HFFc6 (cell line): ENCODE results near the gene PFKP. TPM values are rescaled to one million over a fixed set of nuclear protein-coding genes. Genes with fewer than 3 reads are reported as not detected.

Source experiments
- DNase-seq: peaks from one replicate; pipeline ENCODE4 v3.0.0-alpha.2; 2018
- H3K27ac Mint-ChIP-seq: 2 replicates; pipeline ENCODE4 v1.8.0; 2020; ENCODE audit warnings: mild to moderate bottlenecking, mixed read lengths
- H3K27me3 Mint-ChIP-seq: 2 replicates; pipeline ENCODE4 v1.8.0; 2021; ENCODE audit warnings: mild to moderate bottlenecking, moderate library complexity, mixed read lengths; ENCODE audit not compliant: insufficient read depth
- H3K36me3 Mint-ChIP-seq: 2 replicates; pipeline ENCODE4 v1.8.0; 2021; ENCODE audit warnings: low read depth, mixed read lengths
- H3K4me1 Mint-ChIP-seq: 2 replicates; pipeline ENCODE4 v1.8.0; 2020; ENCODE audit warnings: low read depth, mixed read lengths
- H3K4me3 Mint-ChIP-seq: 2 replicates; pipeline ENCODE4 v1.8.0; 2020; ENCODE audit warnings: mild to moderate bottlenecking, moderate library complexity, mixed read lengths
- H3K9me3 Mint-ChIP-seq: 2 replicates; pipeline ENCODE4 v1.8.0; 2020; ENCODE audit warnings: mild to moderate bottlenecking, mixed read lengths
- total RNA-seq, 6 experiments: library from RNA; stranded (reverse); fragmentation: NEBNext Ultra II Directional; extraction: Animal tissue kit (Norgen Biotek cat#: 25700); gene quantifications; 2 replicates in 1 of 6; 3 replicates in 5 of 6; pipeline ENCODE4 v1.2.3, GENCODE V29; 2021
- TF ChIP-seq, protein P1 (sequence below): fragments of 200-600 bp; sonication (generic); IDR thresholded peaks from 2 replicates; pipeline ENCODE4 v1.5.0; 2021; ENCODE audit warnings: antibody characterized with exemption, mild to moderate bottlenecking

Gene PFKP
- total RNA-seq, 6 experiments from 2014 or later: 131 to 173 (median 161) TPM

DNA sequence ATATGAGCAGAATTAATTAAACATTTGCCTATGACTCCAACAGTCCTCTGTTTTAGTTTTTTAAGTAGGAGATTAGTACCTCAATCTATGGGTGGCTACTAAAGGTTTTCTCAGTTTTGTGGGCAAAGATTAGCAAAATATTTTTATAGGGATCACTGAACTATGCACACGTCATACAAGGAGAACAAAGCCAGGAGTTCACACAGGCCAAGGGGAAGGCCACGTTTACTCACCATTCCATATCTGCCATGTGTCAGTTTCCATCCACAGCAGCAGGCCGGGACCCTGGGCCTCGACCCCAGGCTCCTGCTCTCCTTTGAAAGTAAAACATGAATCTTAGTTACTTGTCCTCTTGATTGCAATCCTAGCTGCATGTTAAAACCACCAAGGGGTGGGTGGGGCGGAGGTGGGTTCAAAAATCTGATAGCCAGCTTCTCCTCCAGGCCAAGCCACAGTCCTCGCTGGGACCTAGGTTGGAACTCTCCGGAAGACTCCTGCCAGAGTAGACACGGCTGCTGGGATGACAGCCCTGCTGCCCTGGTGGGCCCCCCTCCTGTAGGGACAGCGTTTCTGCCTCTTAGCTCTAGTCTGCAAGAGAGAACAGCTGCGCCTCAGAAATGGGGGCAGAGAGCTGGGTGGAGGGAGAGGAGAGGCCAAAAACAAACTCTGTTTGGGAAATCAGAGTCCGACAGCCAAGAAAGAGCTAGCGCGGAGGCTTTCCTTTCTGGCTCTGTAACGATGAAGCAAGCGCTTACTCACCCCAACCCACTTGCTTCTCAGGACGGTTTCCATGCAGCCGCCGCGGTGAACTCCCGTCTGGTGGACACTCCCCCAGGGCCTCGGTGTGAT lies 69.6 kb downstream of the PFKP start:
- no peak overlapping the region for H3K27ac Mint-ChIP-seq
- H3K36me3 Mint-ChIP-seq: peaks cover 70% of the 10 kb centered on the region
- peaks cover 1% of the 10 kb centered on the region; the same call in 1 of the 2 replicates for H3K27me3 Mint-ChIP-seq
- TF ChIP-seq, protein P1, sequence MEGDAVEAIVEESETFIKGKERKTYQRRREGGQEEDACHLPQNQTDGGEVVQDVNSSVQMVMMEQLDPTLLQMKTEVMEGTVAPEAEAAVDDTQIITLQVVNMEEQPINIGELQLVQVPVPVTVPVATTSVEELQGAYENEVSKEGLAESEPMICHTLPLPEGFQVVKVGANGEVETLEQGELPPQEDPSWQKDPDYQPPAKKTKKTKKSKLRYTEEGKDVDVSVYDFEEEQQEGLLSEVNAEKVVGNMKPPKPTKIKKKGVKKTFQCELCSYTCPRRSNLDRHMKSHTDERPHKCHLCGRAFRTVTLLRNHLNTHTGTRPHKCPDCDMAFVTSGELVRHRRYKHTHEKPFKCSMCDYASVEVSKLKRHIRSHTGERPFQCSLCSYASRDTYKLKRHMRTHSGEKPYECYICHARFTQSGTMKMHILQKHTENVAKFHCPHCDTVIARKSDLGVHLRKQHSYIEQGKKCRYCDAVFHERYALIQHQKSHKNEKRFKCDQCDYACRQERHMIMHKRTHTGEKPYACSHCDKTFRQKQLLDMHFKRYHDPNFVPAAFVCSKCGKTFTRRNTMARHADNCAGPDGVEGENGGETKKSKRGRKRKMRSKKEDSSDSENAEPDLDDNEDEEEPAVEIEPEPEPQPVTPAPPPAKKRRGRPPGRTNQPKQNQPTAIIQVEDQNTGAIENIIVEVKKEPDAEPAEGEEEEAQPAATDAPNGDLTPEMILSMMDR: no peak
- DNase-seq: no peak
- no peak overlapping the region for H3K4me3 Mint-ChIP-seq
- peaks cover 14% of the 10 kb centered on the region for H3K4me1 Mint-ChIP-seq
- H3K9me3 Mint-ChIP-seq: no peaks in the 10 kb centered on the region

DNA sequence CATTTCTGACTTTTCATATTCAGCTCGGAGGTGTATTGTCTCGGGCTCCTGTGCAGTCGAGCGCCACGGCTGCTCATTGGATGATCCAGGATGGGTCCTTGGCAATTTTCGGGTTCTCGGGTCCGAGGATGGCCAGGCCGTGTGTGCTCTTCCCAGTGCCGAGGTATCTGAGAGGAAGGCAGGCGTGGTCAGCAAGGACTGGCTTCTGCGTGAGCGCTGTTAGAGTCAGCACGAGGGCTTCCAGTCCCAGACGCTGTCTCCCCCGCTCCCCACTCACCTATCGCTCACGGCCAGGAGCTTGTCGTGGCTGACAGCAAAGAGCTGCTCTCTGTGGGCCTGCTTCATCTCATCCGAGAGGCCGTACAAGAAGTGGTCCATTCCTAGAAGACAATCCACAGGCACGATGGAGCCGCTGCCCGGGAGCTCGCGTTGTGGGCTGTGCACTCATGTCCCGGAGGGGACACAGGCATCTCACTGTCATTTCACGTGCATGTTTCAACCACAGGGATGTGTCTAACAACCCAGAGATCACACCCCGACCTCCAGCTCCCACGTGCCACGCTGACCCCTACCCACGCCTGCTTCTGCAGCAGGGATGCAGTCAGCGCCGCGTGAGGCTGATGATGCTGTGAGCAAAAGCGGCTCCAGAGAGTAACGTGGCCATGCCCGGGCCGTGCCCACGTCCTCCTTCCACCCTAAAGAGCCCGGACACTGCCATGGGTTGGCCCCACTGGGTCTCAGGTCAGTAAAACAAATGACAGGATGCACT lies 70.8 kb downstream of the PFKP start:
- Mint-ChIP-seq H3K4me3 (no peak overlapping the region), H3K4me1 (peaks cover 7% of the 10 kb centered on the region), H3K36me3 (peaks cover 63% of the 10 kb centered on the region), H3K27me3 (peaks cover 1% of the 10 kb centered on the region), H3K9me3 (no peaks in the 10 kb centered on the region), H3K27ac (peak overlapping the region; percentile 6; the same call in 1 of the 2 replicates)
- no peak for DNase-seq
- TF ChIP-seq, protein P1: no peak

DNA sequence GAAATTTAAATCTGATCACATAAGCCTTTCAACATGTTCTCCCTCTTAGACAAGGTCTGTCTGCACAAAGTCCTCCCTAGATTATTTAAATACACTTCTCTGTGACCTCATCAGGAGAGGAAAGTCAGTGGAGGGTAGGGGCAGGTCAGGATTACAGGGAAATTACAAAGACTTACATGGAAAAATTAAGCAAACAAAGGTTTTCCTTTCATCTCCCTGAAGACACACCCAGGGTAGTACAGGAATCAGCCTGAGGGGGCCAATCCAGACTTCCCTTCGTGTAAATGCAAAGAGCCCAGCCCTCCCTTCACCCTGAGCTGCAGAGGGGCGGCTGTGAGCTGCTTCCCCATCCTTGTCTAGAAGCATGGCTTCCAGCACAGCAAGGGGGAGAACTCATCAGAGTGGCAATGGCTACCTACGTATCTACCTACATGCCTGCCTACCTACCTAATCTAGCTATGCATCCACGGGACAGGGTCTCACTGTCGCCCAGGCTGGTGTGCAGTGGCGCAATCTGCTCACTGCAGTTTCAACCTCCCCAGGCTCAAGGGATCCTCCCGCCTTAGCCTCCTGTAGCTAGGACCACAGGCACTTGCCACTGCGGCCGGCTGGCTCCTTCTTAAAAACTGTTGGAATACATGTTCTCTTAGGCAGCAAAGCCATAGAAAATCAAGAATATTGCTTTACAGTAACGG lies 72.0 kb downstream of the PFKP start:
- Mint-ChIP-seq H3K4me1 (peaks cover 7% of the 10 kb centered on the region), H3K4me3 (no peak overlapping the region), H3K27ac (no peak overlapping the region), H3K27me3 (peaks cover 6% of the 10 kb centered on the region), H3K9me3 (no peaks in the 10 kb centered on the region), H3K36me3 (peaks cover 63% of the 10 kb centered on the region)
- TF ChIP-seq, protein P1: no peak
- no peak for DNase-seq

DNA sequence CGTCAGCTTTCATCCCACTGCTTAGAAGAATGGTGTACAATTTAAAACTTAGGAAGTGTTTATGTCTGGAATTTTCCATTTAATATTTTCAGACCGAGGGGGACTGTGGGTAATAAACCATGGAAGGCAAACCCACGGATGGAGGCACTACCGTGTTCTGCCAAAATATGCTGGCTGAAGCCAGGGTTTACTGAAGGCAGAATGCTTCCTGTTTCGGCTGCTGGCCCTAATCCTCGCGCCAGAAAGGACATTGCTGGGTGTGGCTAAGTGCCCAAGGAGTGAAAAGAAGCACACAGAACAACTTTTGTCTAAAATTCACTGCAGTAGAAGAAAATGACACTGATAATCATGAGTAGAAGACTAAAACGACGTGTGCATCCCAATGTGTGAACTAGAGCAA lies 72.9 kb downstream of the PFKP start:
- peaks cover 7% of the 10 kb centered on the region for H3K4me1 Mint-ChIP-seq
- H3K27me3 Mint-ChIP-seq: peaks cover 6% of the 10 kb centered on the region
- peaks cover 61% of the 10 kb centered on the region for H3K36me3 Mint-ChIP-seq

More for the DNA sequence above, 72.9 kb downstream of the PFKP start:
- Mint-ChIP-seq H3K9me3 (no peaks in the 10 kb centered on the region), H3K27ac (no peak overlapping the region), H3K4me3 (no peak overlapping the region)
- TF ChIP-seq, protein P1: no peak
- DNase-seq: no peak
